Kidney (tissue), 14 donors: ENCODE results near the gene RASIP1. TPM values are rescaled to one million over a fixed set of nuclear protein-coding genes. Genes with fewer than 3 reads are reported as not detected.

Experiments
- DNase-seq, 5 donors: peaks; one replicate each; pipeline ENCODE4 v3.0.0-alpha.2; 2013 to 2020
- FAIRE-seq: peaks from 2 replicates; lab custom pipeline; 2012; peaks lifted over from hg19 to GRCh38; lab: Jason Lieb, UNC
- H3K27ac ChIP-seq, 2 donors: one replicate each; pipeline ENCODE4 v1.7.0; 2013; ENCODE audit warnings: low read depth in 2 of 2, low read length in 2 of 2, inconsistent platforms in 1 of 2
- H3K27me3 ChIP-seq: one replicate; pipeline ENCODE4 v1.7.1; 2013; ENCODE audit warnings: low read length, inconsistent platforms; ENCODE audit not compliant: control insufficient read depth, insufficient read depth
- H3K36me3 ChIP-seq, 3 donors: one replicate each; pipeline versions ENCODE4 v1.7.0 to v1.7.1; 2013; ENCODE audit warnings: low read length in 3 of 3, control low read depth in 1 of 3, inconsistent platforms in 1 of 3; ENCODE audit not compliant: insufficient read depth in 3 of 3, control insufficient read depth in 2 of 3
- H3K4me1 ChIP-seq, 3 donors: one replicate each; pipeline versions ENCODE4 v1.7.0 to v1.7.1; 2013; ENCODE audit warnings: low read length in 3 of 3, inconsistent platforms in 1 of 3, low read depth in 1 of 3; ENCODE audit not compliant: control insufficient read depth in 2 of 3, insufficient read depth in 2 of 3
- H3K4me3 ChIP-seq, 3 donors: one replicate each; pipeline versions ENCODE4 v1.7.0 to v1.8.1; 2013; ENCODE audit warnings: low read length in 3 of 3, control low read depth in 1 of 3, inconsistent platforms in 1 of 3
- H3K9ac ChIP-seq, 3 donors: one replicate each; pipeline versions ENCODE4 v1.7.0 to v1.7.1; 2013; ENCODE audit warnings: low read length in 3 of 3, control low read depth in 1 of 3, inconsistent platforms in 1 of 3
- H3K9me3 ChIP-seq, 3 donors: one replicate each; pipeline versions ENCODE4 v1.7.0 to v1.7.1; 2013; ENCODE audit warnings: low read length in 3 of 3, control low read depth in 1 of 3, inconsistent platforms in 1 of 3; ENCODE audit not compliant: control insufficient read depth in 2 of 3, insufficient read depth in 1 of 3
- CTCF ChIP-seq: IDR thresholded peaks from 3 replicates; pipeline ENCODE4 v1.5.1; 2012; ENCODE audit warnings: mild to moderate bottlenecking, moderate library complexity, borderline replicate concordance; ENCODE audit not compliant: insufficient read depth; ENCODE audit errors: extremely low read depth
- intact Hi-C: fragments of 100-400 bp; cut with DNase I; formaldehyde crosslinking; loops from one replicate; pipeline ENCODE4 v1.11.1; 2022
- polyA plus RNA-seq: library from polyadenylated mRNA; stranded (reverse); fragments of 350-450 nt; fragmentation: Illumina TruSeq; extraction: RNeasy Lipid Tissue Mini Kit (QIAGEN cat#74804); gene quantifications from one replicate; pipeline ENCODE4 v1.2.3, GENCODE V29; 2014; ENCODE audit warnings: low read depth, low replicate concordance; ENCODE audit not compliant: insufficient read depth
- total RNA-seq: library from RNA; stranded (reverse); fragmentation: NEBNext Ultra II Directional; extraction: Animal tissue kit (Norgen Biotek cat#: 25700); gene quantifications from one replicate; pipeline ENCODE4 v1.2.1, GENCODE V29; 2021
- donor health status: control.
- donor health status: control.
- donor health status: control.
- donor health status: control.
- donor health status: control.
- donor health status: DM: yes; HTN: yes; CAD: no.
- donor health status: Normal renal cell carcinoma (clear cell type).

The RASIP1 gene
- total and polyA plus RNA-seq, 2 donors from 2014 or later: 13.6 to 23.3 TPM

GRCh38 chr19:48750771-48751504 is 10.5 kb upstream of the RASIP1 start:
- no peak for TF ChIP-seq CTCF
- Histone ChIP-seq H3K9me3 (no peaks in the 10 kb centered on the region), H3K27me3 (peaks cover 6% of the 10 kb centered on the region), H3K36me3 (no peaks in the 10 kb centered on the region), H3K4me1 (peaks cover 0 to 9% (median 5%) of the 10 kb centered on the region in 3 donors), H3K4me3 (no peak overlapping the region), H3K27ac (no peak overlapping the region), H3K9ac (no peak overlapping the region)
- intact Hi-C loops: no loop called here
- DNase-seq (peak in 1 of 5 donors; percentile 45), FAIRE-seq (no peak)

GRCh38 chr19:48750351-48750750 is 9.9 kb upstream of the RASIP1 start:
- no peak for TF ChIP-seq CTCF
- Histone ChIP-seq H3K4me3 (no peak overlapping the region), H3K4me1 (peaks cover 0 to 9% (median 5%) of the 10 kb centered on the region in 3 donors), H3K27ac (no peak overlapping the region), H3K9ac (no peak overlapping the region), H3K36me3 (no peaks in the 10 kb centered on the region), H3K9me3 (no peaks in the 10 kb centered on the region), H3K27me3 (peaks cover 7% of the 10 kb centered on the region)
- intact Hi-C loops: no loop called here
- FAIRE-seq: no peak
- DNase-seq: no peak

- Histone ChIP-seq H3K27me3 (peaks cover 7% of the 10 kb centered on the region), H3K4me1 (peaks cover 0 to 9% (median 5%) of the 10 kb centered on the region in 3 donors), H3K36me3 (no peaks in the 10 kb centered on the region), H3K9ac (no peak overlapping the region), H3K27ac (no peak overlapping the region), H3K4me3 (no peak overlapping the region), H3K9me3 (no peaks in the 10 kb centered on the region)
- DNase-seq (no peak), FAIRE-seq (no peak)
- intact Hi-C loops: no loop called here
- no peak for TF ChIP-seq CTCF
These were observed 9.3 kb upstream of the RASIP1 start for GRCh38 chr19:48749571-48750198.
